Caco-2 (cell line): ENCODE results near the gene ASXL1. TPM values are rescaled to one million over a fixed set of nuclear protein-coding genes. Genes with fewer than 3 reads are reported as not detected.

ENCODE experiments used
- BruUV-seq: library from RNA; stranded (reverse); fragments of 400-500 nt; replicated peaks from 2 replicates; lab custom pipeline; 2021; lab: Mats Ljungman, UMichigan
- CTCF ChIA-PET: fragments of 300-600 bp; sonication (Branson Sonifier 250); formaldehyde crosslinking; loops from one replicate; lab custom pipeline; 2022; ENCODE audit warnings: antibody characterized with exemption; lab: Charles Lee
- POLR2A ChIA-PET: fragments of 300-600 bp; sonication (Branson Sonifier 250); formaldehyde crosslinking; loops from one replicate; lab custom pipeline; 2022; ENCODE audit warnings: antibody characterized with exemption; lab: Charles Lee
- DNase-seq, 2 experiments: peaks; one replicate each; pipeline versions ENCODE4 v3.0.0 to v3.0.0-alpha.2; 2020 to 2022
- H3K27me3 ChIP-seq: replicated peaks from 2 replicates; pipeline ENCODE4 v1.6.0; 2011; ENCODE audit warnings: low read length; ENCODE audit not compliant: control insufficient read depth, insufficient read depth
- H3K36me3 ChIP-seq: 2 replicates; pipeline ENCODE4 v1.5.1; 2011; ENCODE audit warnings: low read length; ENCODE audit not compliant: control insufficient read depth, insufficient read depth
- H3K4me1 ChIP-seq: fragments of 250-450 bp; sonication (Bioruptor Pico); 2 replicates; pipeline ENCODE4 v1.5.1; 2020; ENCODE audit warnings: mild to moderate bottlenecking
- H3K4me3 ChIP-seq: 2 replicates; pipeline ENCODE4 v1.5.1; 2011; ENCODE audit warnings: low read depth, mild to moderate bottlenecking, control low read depth, low read length
- H3K9me3 ChIP-seq: fragments of 250-450 bp; sonication (Bioruptor Pico); 2 replicates; pipeline ENCODE4 v1.5.1; 2020; ENCODE audit warnings: mild to moderate bottlenecking, moderate library complexity
- H3K27ac Mint-ChIP-seq: one replicate; pipeline ENCODE4 v1.8.0; 2022; ENCODE audit warnings: mixed read lengths; ENCODE audit not compliant: unreplicated experiment
- H3K27me3 Mint-ChIP-seq: one replicate; pipeline ENCODE4 v1.8.0; 2022; ENCODE audit warnings: mixed read lengths; ENCODE audit not compliant: insufficient read depth, unreplicated experiment
- H3K36me3 Mint-ChIP-seq: one replicate; pipeline ENCODE4 v1.8.0; 2022; ENCODE audit warnings: mild to moderate bottlenecking, mixed read lengths; ENCODE audit not compliant: insufficient read depth, unreplicated experiment
- H3K4me1 Mint-ChIP-seq: one replicate; pipeline ENCODE4 v1.8.0; 2022; ENCODE audit warnings: low read depth, mixed read lengths; ENCODE audit not compliant: unreplicated experiment
- H3K4me3 Mint-ChIP-seq: one replicate; pipeline ENCODE4 v1.8.0; 2022; ENCODE audit warnings: mild to moderate bottlenecking, moderate library complexity, mixed read lengths; ENCODE audit not compliant: unreplicated experiment
- H3K9me3 Mint-ChIP-seq: one replicate; pipeline ENCODE4 v1.8.0; 2022; ENCODE audit warnings: mixed read lengths; ENCODE audit not compliant: unreplicated experiment
- intact Hi-C: fragments of 100-400 bp; cut with micrococcal nuclease; formaldehyde crosslinking; loops from one replicate; pipeline ENCODE4 v1.10.0; 2022; ENCODE audit not compliant: unreplicated experiment
- total RNA-seq: library from RNA; stranded (reverse); gene quantifications from 2 replicates; pipeline ENCODE4 v1.2.3, GENCODE V29; 2022
- TF ChIP-seq, protein P1 (sequence below), 2 experiments: fragments of 200-600 bp in 1 of 2; IDR thresholded peaks; 1 replicate in 1 of 2; 2 replicates in 1 of 2; pipeline versions ENCODE4 v1.5.1 to v1.8.0; 2011 to 2022; ENCODE audit warnings: antibody characterized with exemption in 1 of 2, control low read depth in 1 of 2, inconsistent platforms in 1 of 2, low read depth in 1 of 2, low read length in 1 of 2, mild to moderate bottlenecking in 1 of 2, moderate library complexity in 1 of 2; ENCODE audit not compliant: insufficient read depth in 1 of 2, severe bottlenecking in 1 of 2, unreplicated experiment in 1 of 2

The ASXL1 gene
- total RNA-seq, 1 experiment from 2014 or later, result 226 TPM

- H3K9me3 ChIP-seq, result no peaks in the 10 kb centered on the region
- H3K27me3 ChIP-seq, result no peaks in the 10 kb centered on the region
- H3K4me3 ChIP-seq, result peak overlapping the region; percentile 42
- ChIA-PET POLR2A (no interaction called here), CTCF (interaction anchor here (0.9 kb wide), 1 partner anchor 23 kb away, joined by 3 read pairs; no protein-coding TSS in a partner anchor)
- peaks cover 15% of the 10 kb centered on the region for H3K36me3 ChIP-seq
- BruUV-seq, result no TSS peak
- Mint-ChIP-seq H3K4me3 (peak overlapping the region; percentile 25), H3K36me3 (peaks cover 37% of the 10 kb centered on the region), H3K9me3 (no peaks in the 10 kb centered on the region), H3K27me3 (no peaks in the 10 kb centered on the region), H3K27ac (peak overlapping the region; percentile 93), H3K4me1 (peaks cover 60% of the 10 kb centered on the region)
- H3K4me1 ChIP-seq, result peaks cover 84% of the 10 kb centered on the region
- TF ChIP-seq, protein P1, sequence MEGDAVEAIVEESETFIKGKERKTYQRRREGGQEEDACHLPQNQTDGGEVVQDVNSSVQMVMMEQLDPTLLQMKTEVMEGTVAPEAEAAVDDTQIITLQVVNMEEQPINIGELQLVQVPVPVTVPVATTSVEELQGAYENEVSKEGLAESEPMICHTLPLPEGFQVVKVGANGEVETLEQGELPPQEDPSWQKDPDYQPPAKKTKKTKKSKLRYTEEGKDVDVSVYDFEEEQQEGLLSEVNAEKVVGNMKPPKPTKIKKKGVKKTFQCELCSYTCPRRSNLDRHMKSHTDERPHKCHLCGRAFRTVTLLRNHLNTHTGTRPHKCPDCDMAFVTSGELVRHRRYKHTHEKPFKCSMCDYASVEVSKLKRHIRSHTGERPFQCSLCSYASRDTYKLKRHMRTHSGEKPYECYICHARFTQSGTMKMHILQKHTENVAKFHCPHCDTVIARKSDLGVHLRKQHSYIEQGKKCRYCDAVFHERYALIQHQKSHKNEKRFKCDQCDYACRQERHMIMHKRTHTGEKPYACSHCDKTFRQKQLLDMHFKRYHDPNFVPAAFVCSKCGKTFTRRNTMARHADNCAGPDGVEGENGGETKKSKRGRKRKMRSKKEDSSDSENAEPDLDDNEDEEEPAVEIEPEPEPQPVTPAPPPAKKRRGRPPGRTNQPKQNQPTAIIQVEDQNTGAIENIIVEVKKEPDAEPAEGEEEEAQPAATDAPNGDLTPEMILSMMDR (IDR thresholded peaks at IDR 0.05; ENCODE audit: insufficient read depth in 1 of 2, low read depth in 1 of 2, low read length in 1 of 2, severe bottlenecking in 1 of 2, unreplicated experiment in 1 of 2), result no peak
- peak in 1 of 2 experiments; percentile 46 for DNase-seq
- intact Hi-C loops, result loop anchor here (5.0 kb wide), 1 partner anchor 105 kb away; no protein-coding TSS in a partner anchor
These were observed 118.8 kb downstream of the ASXL1 start for GRCh38 chr20:32476684-32477593.

- no peaks in the 10 kb centered on the region for H3K9me3 Mint-ChIP-seq
- H3K27ac Mint-ChIP-seq, result peak overlapping the region; percentile 93
These were observed 119.7 kb downstream of the ASXL1 start for GRCh38 chr20:32477594-32478512.

More at GRCh38 chr20:32477594-32478512, 119.7 kb downstream of the ASXL1 start:
- H3K4me3 ChIP-seq, result no peak overlapping the region
- ChIA-PET CTCF (no interaction called here), POLR2A (no interaction called here)
- DNase-seq, result peak in 1 of 2 experiments; percentile 47
- peaks cover 31% of the 10 kb centered on the region for H3K36me3 Mint-ChIP-seq
- peaks cover 59% of the 10 kb centered on the region for H3K4me1 Mint-ChIP-seq
- H3K36me3 ChIP-seq, result peaks cover 9% of the 10 kb centered on the region; the same call in 1 of the 2 replicates
- TF ChIP-seq, protein P1 (IDR thresholded peaks at IDR 0.05; ENCODE audit: insufficient read depth in 1 of 2, low read depth in 1 of 2, low read length in 1 of 2, severe bottlenecking in 1 of 2, unreplicated experiment in 1 of 2), result no peak
- no peaks in the 10 kb centered on the region for H3K27me3 ChIP-seq
- H3K4me1 ChIP-seq, result peaks cover 79% of the 10 kb centered on the region
- no peaks in the 10 kb centered on the region for H3K9me3 ChIP-seq
- peak overlapping the region; percentile 6 for H3K4me3 Mint-ChIP-seq
- no peaks in the 10 kb centered on the region for H3K27me3 Mint-ChIP-seq
- no TSS peak for BruUV-seq
- intact Hi-C loops, result loop anchor here (5.0 kb wide), 1 partner anchor 104 kb away; no protein-coding TSS in a partner anchor
